Mesenchymal stem cell (in vitro differentiated cells and primary cell): ENCODE results near the gene NOTCH1.
A peak's percentile ranks its signal among the peaks of the same experiment; 100 is the strongest.

Experiments
- DNase-seq: peaks from one replicate; pipeline ENCODE4 v3.0.0-alpha.2; 2013
- H2AFZ ChIP-seq: one replicate; pipeline ENCODE4 v1.6.1; 2013; ENCODE audit warnings: low read depth, mild to moderate bottlenecking, control low read depth, inconsistent platforms, low read length, moderate library complexity
- H2AK5ac ChIP-seq: 2 replicates; pipeline ENCODE4 v1.6.1; 2013; ENCODE audit warnings: low read length, moderate library complexity, mild to moderate bottlenecking, inconsistent platforms; ENCODE audit not compliant: severe bottlenecking
- H2BK120ac ChIP-seq: one replicate; pipeline ENCODE4 v1.6.1; 2013; ENCODE audit warnings: low read depth, mild to moderate bottlenecking, inconsistent platforms, low read length, moderate library complexity
- H2BK12ac ChIP-seq, 2 experiments: one replicate each; pipeline ENCODE4 v1.6.1; 2013; ENCODE audit warnings: inconsistent platforms in 2 of 2, low read length in 2 of 2, mild to moderate bottlenecking in 2 of 2, moderate library complexity in 2 of 2, control low read depth in 1 of 2
- H2BK15ac ChIP-seq: one replicate; pipeline ENCODE4 v1.6.1; 2013; ENCODE audit warnings: mild to moderate bottlenecking, low read depth, inconsistent platforms; ENCODE audit not compliant: poor library complexity, severe bottlenecking
- H2BK5ac ChIP-seq: 2 replicates; pipeline ENCODE4 v1.6.1; 2013; ENCODE audit warnings: low read depth, mild to moderate bottlenecking, low read length, control low read depth, inconsistent platforms; ENCODE audit not compliant: poor library complexity, severe bottlenecking
- H3K14ac ChIP-seq, 2 experiments: one replicate each; pipeline ENCODE4 v1.6.1; 2013; ENCODE audit warnings: inconsistent platforms in 2 of 2, low read length in 2 of 2, control low read depth in 1 of 2, mild to moderate bottlenecking in 1 of 2, moderate library complexity in 1 of 2
- H3K18ac ChIP-seq, 2 experiments: one replicate each; pipeline ENCODE4 v1.6.1; 2013; ENCODE audit warnings: inconsistent platforms in 2 of 2, low read length in 2 of 2, control low read depth in 1 of 2, low read depth in 1 of 2, mild to moderate bottlenecking in 1 of 2
- H3K23ac ChIP-seq, 2 experiments: one replicate each; pipeline ENCODE4 v1.6.1; 2013; ENCODE audit warnings: inconsistent platforms in 2 of 2, low read length in 2 of 2, mild to moderate bottlenecking in 2 of 2, moderate library complexity in 2 of 2, control low read depth in 1 of 2
- H3K27ac ChIP-seq: 2 replicates; pipeline ENCODE4 v1.5.1; 2013; ENCODE audit warnings: mild to moderate bottlenecking, moderate library complexity, low read length, control low read depth, inconsistent platforms; ENCODE audit not compliant: poor library complexity, severe bottlenecking
- H3K27me3 ChIP-seq, 2 experiments: 2 replicates each; pipeline versions ENCODE4 v1.6.1 to v1.7.0; 2013; ENCODE audit warnings: low read length in 2 of 2, mild to moderate bottlenecking in 2 of 2, moderate library complexity in 2 of 2, control low read depth in 1 of 2, inconsistent platforms in 1 of 2; ENCODE audit not compliant: control insufficient read depth in 1 of 2, insufficient read depth in 1 of 2
- H3K36me3 ChIP-seq, 2 experiments: 2 replicates each; pipeline versions ENCODE4 v1.6.1 to v1.7.0; 2013; ENCODE audit warnings: low read length in 2 of 2, control low read depth in 1 of 2, inconsistent platforms in 1 of 2, low read depth in 1 of 2, mild to moderate bottlenecking in 1 of 2; ENCODE audit not compliant: insufficient read depth in 2 of 2, control insufficient read depth in 1 of 2
- H3K4ac ChIP-seq, 2 experiments: one replicate each; pipeline ENCODE4 v1.6.1; 2013; ENCODE audit warnings: inconsistent platforms in 2 of 2, low read length in 2 of 2, mild to moderate bottlenecking in 2 of 2, moderate library complexity in 2 of 2, control low read depth in 1 of 2, low read depth in 1 of 2
- H3K4me1 ChIP-seq: 2 replicates; pipeline ENCODE4 v1.6.1; 2013; ENCODE audit warnings: low read depth, low read length, control low read depth; ENCODE audit not compliant: control insufficient read depth, insufficient read depth
- H3K4me2 ChIP-seq: 2 replicates; pipeline ENCODE4 v1.6.1; 2013; ENCODE audit warnings: low read length, mild to moderate bottlenecking, inconsistent platforms; ENCODE audit not compliant: poor library complexity, severe bottlenecking
- H3K4me3 ChIP-seq, 2 experiments: 2 replicates each; pipeline versions ENCODE4 v1.5.1 to v1.7.0; 2013; ENCODE audit warnings: low read length in 2 of 2, mild to moderate bottlenecking in 2 of 2, control low read depth in 1 of 2, low read depth in 1 of 2; ENCODE audit not compliant: insufficient read depth in 1 of 2
- H3K79me1 ChIP-seq: replicated peaks from 2 replicates; pipeline ENCODE4 v1.6.1; 2013; ENCODE audit warnings: mild to moderate bottlenecking, control low read depth, low read length, inconsistent platforms; ENCODE audit not compliant: poor library complexity, severe bottlenecking
- H3K9ac ChIP-seq: 2 replicates; pipeline ENCODE4 v1.7.0; 2013; ENCODE audit warnings: mild to moderate bottlenecking, low read length, moderate library complexity
- H3K9me3 ChIP-seq: 2 replicates; pipeline ENCODE4 v1.7.0; 2013; ENCODE audit warnings: mild to moderate bottlenecking, low read length; ENCODE audit not compliant: control insufficient read depth
- H4K8ac ChIP-seq: one replicate; pipeline ENCODE4 v1.6.1; 2013; ENCODE audit warnings: inconsistent platforms, mild to moderate bottlenecking, low read length, moderate library complexity
- H4K91ac ChIP-seq: one replicate; pipeline ENCODE4 v1.6.1; 2013; ENCODE audit warnings: mild to moderate bottlenecking, low read length, inconsistent platforms
- WGBS: methylation state at CpG from one replicate; pipeline ENCODE4 v1.1.7; 2013; ENCODE audit warnings: mixed read lengths; 5-methylcytosine and 5-hydroxymethylcytosine counted together

Gene NOTCH1

DNA sequence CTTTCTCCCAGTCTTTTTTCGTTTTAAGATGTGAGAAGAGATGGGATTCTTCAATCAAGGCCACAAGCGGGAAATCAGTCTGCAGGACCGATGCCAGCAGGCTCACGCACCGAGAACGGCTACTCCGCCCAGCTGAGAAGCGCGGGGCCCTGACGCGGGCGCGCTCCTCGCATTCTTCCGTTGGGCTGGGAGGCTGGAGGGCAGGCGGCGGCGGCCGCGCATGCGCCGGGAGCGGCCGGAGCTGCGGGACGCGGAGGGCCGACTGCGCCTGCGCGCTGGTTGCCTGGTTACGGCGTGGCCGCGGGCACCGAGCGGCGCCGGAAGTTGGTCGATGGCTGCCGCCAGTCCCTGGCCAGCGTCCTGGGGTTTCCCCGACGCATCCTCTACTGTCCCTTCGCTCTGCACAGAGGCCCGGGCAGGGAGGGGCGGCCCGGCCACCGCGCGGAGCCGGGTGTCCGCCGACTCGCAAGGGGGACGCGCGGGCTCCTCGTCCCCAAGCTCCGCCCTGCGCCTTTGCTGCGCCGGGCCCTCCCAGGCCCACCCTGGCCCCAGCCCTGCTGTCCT lies 62.2 kb downstream of the NOTCH1 start:
- peak overlapping the region; percentile 72 for H2AFZ ChIP-seq
- H2BK5ac ChIP-seq: peak overlapping the region; percentile 92
- peak overlapping the region; percentile 49 to 59 for H2BK12ac ChIP-seq
- no peak overlapping the region for H2AK5ac ChIP-seq
- H3K4me3 ChIP-seq: peak overlapping the region; percentile 69 to 82
- peak overlapping the region in 1 of 2 experiments; percentile 2 for H3K23ac ChIP-seq
- no peak overlapping the region for H2BK120ac ChIP-seq
- peaks cover 11 to 24% of the 10 kb centered on the region in 2 experiments for H3K27me3 ChIP-seq
- H3K27ac ChIP-seq: peak overlapping the region; percentile 99
- DNase-seq: peak; percentile 86
- H3K18ac ChIP-seq: peak overlapping the region; percentile 60 to 98
- no peaks in the 10 kb centered on the region for H3K9me3 ChIP-seq
- peak overlapping the region; percentile 96 to 97 for H3K4ac ChIP-seq
- peak overlapping the region; percentile 85 for H4K91ac ChIP-seq
- H4K8ac ChIP-seq: peak overlapping the region; percentile 79
- under 1% methylated on average over 39 of the region's 63 CpGs for WGBS
- peak overlapping the region in 1 of 2 experiments; percentile 88 for H3K14ac ChIP-seq
- peaks cover 24% of the 10 kb centered on the region for H3K4me1 ChIP-seq
- H3K79me1 ChIP-seq: peaks cover 10% of the 10 kb centered on the region
- H3K9ac ChIP-seq: peak overlapping the region; percentile 89
- peak overlapping the region; percentile 98 for H3K4me2 ChIP-seq
- H3K36me3 ChIP-seq: peaks cover 5 to 8% of the 10 kb centered on the region in 2 experiments
- peak overlapping the region; percentile 62 for H2BK15ac ChIP-seq

- peak within 1 kb of the TSS; percentile 92 for H4K8ac ChIP-seq
- H2BK12ac ChIP-seq: peak within 1 kb of the TSS; percentile 59 to 61
- peak within 1 kb of the TSS; percentile 97 for H3K9ac ChIP-seq
- H3K14ac ChIP-seq: peak within 1 kb of the TSS; percentile 78 to 97
- peak within 1 kb of the TSS; percentile 98 for H3K4me2 ChIP-seq
- H3K27ac ChIP-seq: peak within 1 kb of the TSS; percentile 99
- 1% methylated on average over 70 of the region's 109 CpGs for WGBS
- peak within 1 kb of the TSS; percentile 74 for H2AFZ ChIP-seq
- H3K4ac ChIP-seq: peak within 1 kb of the TSS; percentile 96 to 97
- peak within 1 kb of the TSS; percentile 94 for H2BK120ac ChIP-seq
- no peaks in the 10 kb centered on the region for H3K9me3 ChIP-seq
- H2BK15ac ChIP-seq: peak within 1 kb of the TSS; percentile 80
- peaks cover 11 to 13% of the 10 kb centered on the region in 2 experiments for H3K36me3 ChIP-seq
- peak within 1 kb of the TSS; percentile 92 for H2BK5ac ChIP-seq
- H2AK5ac ChIP-seq: no peak within 1 kb of the TSS
- H3K4me3 ChIP-seq: peak within 1 kb of the TSS; percentile 94 to 97
- peaks cover 24% of the 10 kb centered on the region for H3K4me1 ChIP-seq
- H4K91ac ChIP-seq: peak within 1 kb of the TSS; percentile 95
- H3K79me1 ChIP-seq: peaks cover 10% of the 10 kb centered on the region
- H3K18ac ChIP-seq: peak within 1 kb of the TSS; percentile 97 to 98
- peaks cover 11 to 18% of the 10 kb centered on the region in 2 experiments for H3K27me3 ChIP-seq
- DNase-seq: peak; percentile 97
- peak within 1 kb of the TSS; percentile 97 for H3K23ac ChIP-seq
Measured at GRCh38 chr9:136482793-136483588, 62.9 kb downstream of the NOTCH1 start, which contains the start of gene SEC16A. SEC16A (minus strand) TSS chr9:136483040; CDS start chr9:136477615, 5,425 bp downstream.

- peaks cover 7 to 11% of the 10 kb centered on the region in 2 experiments for H3K27me3 ChIP-seq
- H3K4me1 ChIP-seq: peaks cover 26% of the 10 kb centered on the region
- H4K8ac ChIP-seq: peak overlapping the region; percentile 92
- H2BK5ac ChIP-seq: peak overlapping the region; percentile 91
- H3K18ac ChIP-seq: peak overlapping the region; percentile 96 to 97
- peak overlapping the region; percentile 74 for H2AFZ ChIP-seq
- peak overlapping the region; percentile 42 to 61 for H2BK12ac ChIP-seq
- H3K4me3 ChIP-seq: peak overlapping the region; percentile 94 to 97
- H3K4ac ChIP-seq: peak overlapping the region; percentile 92 to 96
- H3K9me3 ChIP-seq: no peaks in the 10 kb centered on the region
- peaks cover 18 to 21% of the 10 kb centered on the region in 2 experiments for H3K36me3 ChIP-seq
- H3K4me2 ChIP-seq: peak overlapping the region; percentile 62
- H3K23ac ChIP-seq: peak overlapping the region in 1 of 2 experiments; percentile 97
- H3K9ac ChIP-seq: peak overlapping the region; percentile 97
- peak overlapping the region; percentile 78 to 97 for H3K14ac ChIP-seq
- peak overlapping the region; percentile 95 for H4K91ac ChIP-seq
- under 1% methylated on average over 36 of the region's 39 CpGs for WGBS
- peak overlapping the region; percentile 94 for H2BK120ac ChIP-seq
- peaks cover 13% of the 10 kb centered on the region for H3K79me1 ChIP-seq
- no peak overlapping the region for H3K27ac ChIP-seq
- DNase-seq: peak; percentile 76
- peak overlapping the region; percentile 80 for H2BK15ac ChIP-seq
- no peak overlapping the region for H2AK5ac ChIP-seq
Measured at GRCh38 chr9:136482046-136482792, 63.6 kb downstream of the NOTCH1 start.
